NCI-H2107 treated with DMSO at 0.1 percent for 48 hours (cell line): ENCODE results near the gene CLEC4F.

Experiments used
- DNase-seq: peaks from one replicate; lab custom pipeline; 2025; ENCODE audit not compliant: unreplicated experiment; lab: John Stamatoyannopoulos, UW

Gene CLEC4F, protein sequence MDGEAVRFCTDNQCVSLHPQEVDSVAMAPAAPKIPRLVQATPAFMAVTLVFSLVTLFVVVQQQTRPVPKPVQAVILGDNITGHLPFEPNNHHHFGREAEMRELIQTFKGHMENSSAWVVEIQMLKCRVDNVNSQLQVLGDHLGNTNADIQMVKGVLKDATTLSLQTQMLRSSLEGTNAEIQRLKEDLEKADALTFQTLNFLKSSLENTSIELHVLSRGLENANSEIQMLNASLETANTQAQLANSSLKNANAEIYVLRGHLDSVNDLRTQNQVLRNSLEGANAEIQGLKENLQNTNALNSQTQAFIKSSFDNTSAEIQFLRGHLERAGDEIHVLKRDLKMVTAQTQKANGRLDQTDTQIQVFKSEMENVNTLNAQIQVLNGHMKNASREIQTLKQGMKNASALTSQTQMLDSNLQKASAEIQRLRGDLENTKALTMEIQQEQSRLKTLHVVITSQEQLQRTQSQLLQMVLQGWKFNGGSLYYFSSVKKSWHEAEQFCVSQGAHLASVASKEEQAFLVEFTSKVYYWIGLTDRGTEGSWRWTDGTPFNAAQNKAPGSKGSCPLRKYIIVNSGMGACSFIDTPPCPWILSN

DNA sequence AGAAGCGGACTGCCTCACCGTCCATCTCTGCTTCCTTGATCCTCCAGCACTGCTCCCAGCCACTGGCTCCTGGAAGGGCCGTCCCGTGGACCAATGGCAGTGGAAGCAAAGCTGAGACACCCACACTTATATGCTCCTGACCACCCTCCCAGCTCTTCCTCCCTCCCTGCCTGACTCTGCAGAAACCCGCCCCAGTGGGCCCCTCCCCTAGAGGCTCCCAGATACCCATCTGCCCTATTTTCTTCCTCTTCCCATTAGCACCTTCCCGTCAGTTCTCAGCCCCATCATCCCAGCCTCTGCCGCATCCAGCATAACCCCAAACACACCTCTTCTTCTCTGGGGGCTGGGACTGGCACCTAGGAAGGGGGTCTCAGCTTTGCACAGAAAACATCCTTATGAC lies at the start of gene CLEC4F:
CLEC4F (minus strand) TSS at position 101 of the 400 bp plus-strand sequence; CDS start at position 25, 76 bp downstream.
- DNase-seq, result no peak

DNA sequence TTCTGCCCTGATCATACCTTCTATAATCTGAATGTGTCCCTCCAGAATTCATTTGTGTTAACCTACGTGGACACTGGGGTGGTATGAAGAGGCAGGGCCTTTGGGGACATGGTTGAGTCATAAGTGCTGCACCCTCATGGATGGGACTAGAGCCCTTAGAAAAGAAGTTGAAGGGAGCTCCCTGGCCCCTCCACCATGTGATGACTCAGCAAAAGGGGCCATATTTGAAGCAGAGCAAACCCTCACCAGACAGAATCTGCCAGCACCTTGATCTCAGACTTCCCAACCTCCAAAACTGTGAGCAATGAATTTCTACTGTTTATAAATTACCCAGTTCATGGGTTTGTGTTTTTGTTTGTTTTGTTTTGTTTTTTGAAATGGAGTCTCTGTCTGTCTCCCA lies 48.6 kb upstream of the CLEC4F start:
- DNase-seq, result no peak

DNA sequence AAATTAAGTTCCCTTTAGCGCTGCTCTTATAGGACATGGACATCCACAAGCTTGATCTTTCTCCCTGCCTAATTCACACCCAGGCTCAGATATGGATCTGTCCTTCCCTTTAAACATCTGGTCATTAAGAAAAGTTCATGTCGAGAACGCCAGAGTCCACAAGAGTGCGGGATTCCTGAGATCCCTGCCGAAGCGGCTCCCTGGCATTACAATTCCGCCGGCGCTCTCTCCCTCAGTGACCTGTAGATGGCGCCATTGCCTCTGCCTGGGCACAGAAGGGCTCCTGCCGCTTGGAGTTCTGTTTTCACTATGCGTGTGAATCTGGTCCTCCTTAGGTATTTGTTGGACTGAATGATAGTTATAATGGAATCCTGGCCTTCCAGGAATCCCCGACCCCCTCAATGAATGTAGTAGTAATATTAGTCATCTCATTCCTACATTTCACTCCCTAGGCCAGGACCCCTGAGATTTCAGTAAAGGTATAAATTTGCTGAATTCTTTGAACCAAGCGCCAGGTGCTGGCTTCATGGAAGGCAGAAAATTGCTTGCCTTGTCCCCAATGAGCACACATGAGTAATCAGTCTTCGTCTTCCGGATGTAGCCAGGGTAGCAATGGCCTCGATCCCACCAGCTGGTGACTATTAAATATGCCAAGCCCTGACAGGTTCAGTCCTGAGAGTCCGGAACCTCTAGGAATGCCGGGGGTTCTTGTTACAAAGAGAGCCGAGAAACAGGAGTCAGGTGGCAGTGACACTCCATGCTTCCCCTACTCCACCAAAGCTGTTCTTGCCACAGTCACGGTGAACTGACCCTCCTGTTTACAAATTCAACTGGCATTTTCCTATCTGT lies 41.6 kb upstream of the CLEC4F start:
- DNase-seq, result peak; percentile 80

DNA sequence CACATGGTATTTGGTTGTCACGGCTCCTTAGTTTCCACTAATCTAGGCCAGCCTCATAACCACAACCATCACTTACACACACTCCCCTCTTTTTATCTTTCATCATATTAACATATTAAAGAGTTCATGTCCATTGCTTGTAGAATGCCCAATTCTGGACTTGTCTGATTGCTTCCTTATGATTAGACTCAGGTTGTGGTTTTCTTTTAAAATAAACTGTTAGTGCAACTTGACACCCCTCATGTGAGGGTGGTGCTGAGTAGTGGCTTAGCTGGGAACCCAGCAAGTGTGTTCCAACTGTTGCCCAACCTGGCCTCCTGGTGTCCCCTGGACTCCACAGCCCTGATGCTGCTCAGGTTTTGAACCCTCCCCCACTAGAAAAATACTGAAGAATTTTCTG lies 35.3 kb upstream of the CLEC4F start:
- DNase-seq, result peak; percentile 36

DNA sequence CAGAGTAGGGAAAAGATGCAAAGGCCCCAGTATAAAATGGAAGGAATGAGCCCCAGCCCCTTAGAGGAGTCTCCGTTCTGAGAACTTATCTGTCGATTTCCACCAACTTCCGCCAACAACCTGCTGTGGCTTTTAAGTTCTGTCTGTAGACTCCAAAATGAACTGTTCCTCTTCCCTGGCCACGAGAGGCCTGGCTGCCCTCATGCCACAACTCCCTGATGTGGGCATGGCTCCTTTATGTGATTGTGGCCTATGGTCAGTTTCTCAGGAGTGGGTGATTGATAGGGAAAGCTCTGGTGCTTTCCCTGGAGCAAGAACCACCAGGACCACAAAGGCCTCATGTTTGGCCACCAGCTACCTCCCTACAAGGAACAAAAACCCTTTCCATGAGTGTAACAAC lies 34.0 kb upstream of the CLEC4F start:
- no peak for DNase-seq

DNA sequence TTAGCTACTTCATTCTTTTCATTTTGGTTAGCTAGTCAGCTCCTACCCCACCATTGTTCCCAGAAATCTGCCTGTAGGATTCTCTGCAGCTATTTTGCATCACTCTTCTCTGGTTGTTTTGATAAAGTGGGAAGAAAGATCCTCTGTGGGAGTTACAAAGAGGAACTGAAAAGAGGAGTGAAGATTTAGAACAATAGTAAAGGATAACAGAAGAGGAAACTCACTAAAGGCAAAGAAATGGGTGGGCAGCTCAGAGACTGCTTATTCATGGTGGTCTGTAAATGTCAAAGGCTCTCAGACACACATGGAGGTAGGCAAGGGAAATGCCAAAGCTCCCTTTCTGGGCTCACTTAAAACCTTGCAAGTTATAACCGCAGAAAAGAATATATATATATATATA lies 32.4 kb upstream of the CLEC4F start:
- DNase-seq, result no peak

DNA sequence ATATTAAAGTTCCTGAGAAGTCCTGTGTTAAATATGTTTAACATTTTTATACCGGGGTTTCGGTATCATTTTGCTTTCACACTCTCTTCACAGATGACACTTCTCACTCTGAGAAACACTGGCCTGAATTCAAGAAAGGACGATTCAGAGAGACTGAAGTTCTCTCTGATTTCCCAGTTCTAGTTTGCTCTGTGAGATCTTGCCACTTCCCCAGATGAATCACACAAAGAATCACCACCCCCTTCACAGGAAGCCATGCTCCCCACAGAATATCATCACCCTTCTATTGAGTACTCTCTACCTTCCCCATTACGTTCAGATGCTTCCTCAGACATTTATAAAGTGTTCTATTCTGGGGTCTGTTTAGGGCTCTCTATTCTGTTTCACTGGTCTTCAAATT lies 31.3 kb upstream of the CLEC4F start:
- no peak for DNase-seq

DNA sequence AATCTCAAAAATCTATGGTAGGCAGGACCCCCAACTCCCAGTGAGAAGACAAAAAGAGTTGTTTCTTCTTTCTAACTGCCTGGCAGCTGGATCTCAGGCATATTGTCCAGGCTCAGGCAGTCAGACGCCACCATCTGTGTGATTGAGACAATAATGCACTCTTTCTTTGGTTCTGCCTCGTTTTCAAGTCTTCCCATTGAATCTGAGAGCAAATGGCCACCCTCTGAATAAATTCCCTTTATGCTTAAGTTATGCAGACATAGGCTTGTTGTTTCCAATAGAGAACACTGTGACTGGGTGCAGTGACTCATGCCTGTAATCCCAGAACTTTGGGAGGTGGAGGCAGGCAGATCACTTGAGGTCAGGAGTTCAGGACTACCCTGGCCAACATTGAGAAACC lies 30.5 kb upstream of the CLEC4F start:
- no peak for DNase-seq

DNA sequence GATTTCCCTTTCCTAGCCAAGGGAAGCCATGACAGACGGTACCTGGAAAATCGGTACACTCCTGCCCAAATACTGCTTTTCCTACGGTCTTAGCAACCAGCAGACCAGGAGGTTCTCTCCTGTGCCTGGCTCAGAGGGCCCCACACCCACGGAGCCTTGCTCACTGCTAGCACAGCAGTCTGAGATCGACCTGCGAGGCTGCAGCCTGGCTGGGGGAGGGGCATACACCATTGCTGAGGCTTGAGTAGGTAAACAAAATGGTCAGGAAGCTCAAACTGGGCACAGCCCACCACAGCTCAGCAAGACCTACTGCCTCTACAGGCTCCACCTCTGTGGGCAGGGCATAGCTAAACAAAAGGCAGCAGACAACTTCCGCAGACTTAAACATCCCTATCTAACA lies 22.0 kb upstream of the CLEC4F start:
- no peak for DNase-seq

DNA sequence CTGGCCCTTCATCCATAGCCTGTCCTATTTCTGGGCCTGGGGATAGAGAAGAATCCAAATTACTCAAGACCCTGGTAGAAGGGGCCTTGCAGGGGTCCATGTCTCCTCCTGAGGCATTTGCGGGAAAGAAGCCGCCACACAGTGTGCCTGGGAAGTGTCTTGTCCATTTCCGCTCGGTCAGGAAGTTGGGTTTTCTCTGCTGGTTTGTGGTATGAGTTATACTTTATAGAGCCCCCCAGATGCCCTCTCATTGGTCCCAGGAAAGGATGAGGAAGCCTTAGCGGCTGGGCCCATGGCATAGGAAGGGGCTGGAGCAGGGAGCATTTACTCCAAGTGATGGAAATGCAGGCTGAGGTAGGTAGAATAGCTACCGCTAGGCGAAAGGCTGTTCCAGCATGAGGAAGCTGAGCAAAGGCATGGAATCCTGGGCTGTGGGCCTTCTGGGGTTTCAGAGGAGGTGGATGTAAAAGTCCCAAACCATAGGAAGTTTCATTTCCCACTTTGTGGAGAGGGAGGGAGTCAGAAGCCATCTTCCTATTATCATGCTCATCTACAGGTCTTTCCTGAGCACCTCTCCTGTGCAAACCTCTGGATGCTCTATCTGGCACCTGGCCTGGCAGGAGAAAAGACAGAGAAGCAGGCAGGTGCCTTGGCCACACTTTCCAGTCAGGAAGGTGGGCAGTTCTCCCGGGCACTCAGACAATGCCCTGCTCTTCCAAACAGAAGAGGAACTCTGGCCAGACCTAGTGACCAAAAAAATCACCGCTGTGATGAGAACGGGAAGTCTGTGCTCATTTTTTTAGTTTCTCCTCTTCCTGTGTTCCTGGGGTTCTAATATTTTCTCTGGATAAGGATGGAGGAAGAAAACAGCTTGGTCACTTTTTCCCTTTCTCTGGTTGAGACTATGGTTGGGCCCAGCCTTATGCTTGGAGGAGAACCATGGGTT lies 17.9 kb upstream of the CLEC4F start:
- DNase-seq, result no peak

DNA sequence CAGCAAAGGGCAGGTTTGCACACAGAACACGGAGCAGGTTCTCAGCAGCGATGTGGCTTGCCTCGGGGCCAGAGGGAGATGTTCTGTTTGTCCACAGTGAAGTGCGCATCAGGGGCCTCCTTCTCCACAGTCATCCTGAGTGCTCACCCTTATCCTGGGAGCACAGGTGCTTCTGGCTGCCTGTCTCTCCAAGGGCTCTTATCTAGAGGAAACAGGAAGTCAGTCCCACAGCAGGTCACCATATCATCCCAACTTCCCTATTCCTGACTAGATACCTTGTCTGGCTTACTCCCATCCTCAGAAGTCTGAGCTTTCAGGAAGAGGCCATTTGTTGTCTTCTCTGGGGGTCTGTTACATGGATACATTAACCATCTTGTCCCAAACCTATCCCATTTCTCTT lies 15.2 kb upstream of the CLEC4F start, which contains the start of gene CD207:
CD207 (minus strand) TSS at position 174 of the 400 bp plus-strand sequence; CDS start at position 134, 40 bp downstream.
- no peak for DNase-seq

DNA sequence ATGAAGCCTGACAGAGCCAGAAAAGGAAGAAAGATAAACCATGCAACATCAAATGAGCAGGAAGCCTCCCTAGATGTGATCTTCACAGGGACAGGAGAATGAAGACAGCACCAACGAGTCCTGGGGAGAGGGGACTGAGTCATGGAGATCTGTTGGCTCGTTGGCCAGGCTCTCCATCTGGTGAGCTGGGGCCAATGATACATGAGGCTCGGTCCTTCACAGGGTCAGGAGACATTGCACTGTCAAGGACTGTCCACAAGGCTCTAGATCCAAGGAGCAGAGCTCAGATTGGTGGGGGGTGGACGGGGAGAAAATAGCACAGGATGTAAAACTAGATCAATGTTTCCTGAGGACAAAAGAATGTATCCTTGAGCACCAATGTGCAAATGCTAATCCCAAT lies 14.5 kb upstream of the CLEC4F start:
- no peak for DNase-seq

DNA sequence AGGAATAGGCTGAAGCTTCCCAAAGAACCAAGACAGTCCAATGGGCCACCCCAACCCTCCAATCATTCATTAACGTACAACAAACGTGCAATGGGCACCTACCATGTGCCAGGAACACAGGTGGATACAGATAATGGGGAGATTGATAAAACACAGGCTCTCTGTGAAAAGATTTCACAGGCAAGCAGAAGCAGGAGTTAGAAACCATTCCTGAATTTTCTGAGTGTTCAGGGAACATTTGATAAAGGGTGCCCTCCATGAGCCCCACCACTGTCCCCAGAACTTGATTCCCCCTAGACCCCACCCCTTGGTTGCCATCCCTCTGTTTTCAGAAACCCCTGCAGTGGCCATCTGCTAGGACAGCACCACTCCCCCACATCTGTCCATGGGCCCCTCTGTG lies 13.7 kb upstream of the CLEC4F start:
- no peak for DNase-seq

DNA sequence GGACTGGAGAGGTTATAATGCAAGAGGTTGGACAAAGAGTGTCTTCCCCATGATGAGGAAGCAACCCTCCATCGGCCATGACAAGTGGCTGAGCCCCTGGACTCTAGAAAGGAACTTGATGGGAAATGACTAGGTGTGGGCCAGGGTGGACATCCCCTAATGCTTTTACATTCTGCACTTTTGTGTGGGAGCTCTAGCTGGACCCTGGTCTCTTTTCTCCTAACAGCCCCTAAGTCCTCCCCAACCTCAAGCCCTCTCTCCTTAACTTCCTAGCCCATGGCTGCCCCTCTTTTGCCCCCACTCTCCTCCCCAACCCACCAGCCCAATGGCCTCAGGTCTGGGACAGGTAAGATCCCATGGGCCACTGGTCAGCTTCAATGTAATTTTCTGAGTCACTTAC lies 12.8 kb upstream of the CLEC4F start:
- DNase-seq, result no peak

DNA sequence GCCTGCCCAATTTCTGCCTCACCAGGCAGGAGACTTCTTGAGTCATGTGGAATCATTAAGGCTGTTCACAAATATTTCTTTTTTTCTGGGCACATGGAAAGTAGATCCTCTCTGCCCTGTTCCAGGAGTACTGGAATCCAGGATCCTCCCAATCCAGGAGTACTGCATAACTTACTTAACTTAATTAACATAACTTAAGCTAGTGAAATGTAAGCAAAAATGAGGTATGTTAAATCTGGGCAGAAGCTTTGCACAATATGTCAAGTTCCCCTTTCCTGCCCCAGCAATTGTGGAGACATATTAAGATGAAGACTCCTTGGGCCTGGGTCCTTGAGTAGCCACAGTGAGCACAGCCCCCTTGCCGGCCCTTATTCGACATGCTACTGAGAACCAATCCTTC lies 12.0 kb upstream of the CLEC4F start:
- DNase-seq, result no peak

DNA sequence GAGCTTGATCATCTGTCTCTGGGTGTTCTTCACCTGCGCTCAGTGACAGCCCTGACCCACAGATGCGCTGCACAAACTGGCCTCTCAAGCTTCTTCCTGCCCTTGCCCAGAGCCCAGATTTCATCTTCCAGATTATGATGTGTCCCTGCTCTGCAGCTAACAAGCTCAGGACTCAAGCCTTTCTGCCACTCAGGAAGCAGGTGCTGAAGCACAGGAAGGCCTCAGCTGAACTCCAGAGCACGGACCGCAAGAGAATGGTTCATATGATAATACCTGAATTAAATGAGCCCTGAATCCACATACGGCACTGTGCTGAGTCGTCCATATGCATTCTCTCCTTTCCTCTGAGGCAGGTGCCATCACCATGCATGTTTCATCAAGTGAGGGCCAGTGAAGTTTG lies 11.5 kb upstream of the CLEC4F start:
- DNase-seq, result no peak

DNA sequence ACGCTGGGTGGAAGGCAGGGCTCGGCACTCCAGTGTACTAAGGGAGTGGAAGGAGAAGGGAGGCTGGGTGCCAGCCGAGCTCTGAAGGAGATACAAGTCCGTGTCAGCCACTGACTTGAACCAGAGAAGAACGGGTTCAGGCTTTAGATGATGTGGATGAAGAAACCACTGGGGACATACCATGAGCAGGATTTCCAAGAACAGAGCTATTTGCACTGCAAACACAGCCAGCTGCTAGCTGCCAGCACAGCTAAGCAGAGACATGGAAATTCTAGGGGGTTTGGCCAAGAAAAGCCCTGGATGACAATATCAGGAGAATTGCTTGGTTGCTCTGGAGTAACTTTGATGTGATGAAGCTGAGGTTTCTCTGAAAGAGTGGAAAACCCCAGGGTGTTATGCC lies 10.0 kb upstream of the CLEC4F start:
- DNase-seq, result no peak

DNA sequence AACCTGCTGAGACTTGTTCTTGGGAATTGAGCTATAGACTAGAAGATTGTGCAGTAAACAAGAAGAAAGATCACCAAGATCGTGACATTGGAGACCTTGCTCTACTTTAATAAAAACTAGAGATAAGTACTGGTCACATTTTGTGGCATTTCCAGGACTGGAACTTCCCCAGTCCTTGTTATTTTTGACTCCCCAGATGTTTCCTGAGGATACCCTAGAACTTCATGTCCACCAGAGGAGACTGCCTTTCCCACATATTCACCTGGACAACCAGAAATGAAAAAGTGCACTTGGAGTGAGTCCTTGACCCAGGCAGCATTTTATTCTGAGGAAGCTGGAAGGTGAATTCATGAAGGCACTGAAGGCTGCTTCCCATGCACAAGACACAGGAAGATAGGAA lies 9.5 kb upstream of the CLEC4F start:
- DNase-seq, result no peak

DNA sequence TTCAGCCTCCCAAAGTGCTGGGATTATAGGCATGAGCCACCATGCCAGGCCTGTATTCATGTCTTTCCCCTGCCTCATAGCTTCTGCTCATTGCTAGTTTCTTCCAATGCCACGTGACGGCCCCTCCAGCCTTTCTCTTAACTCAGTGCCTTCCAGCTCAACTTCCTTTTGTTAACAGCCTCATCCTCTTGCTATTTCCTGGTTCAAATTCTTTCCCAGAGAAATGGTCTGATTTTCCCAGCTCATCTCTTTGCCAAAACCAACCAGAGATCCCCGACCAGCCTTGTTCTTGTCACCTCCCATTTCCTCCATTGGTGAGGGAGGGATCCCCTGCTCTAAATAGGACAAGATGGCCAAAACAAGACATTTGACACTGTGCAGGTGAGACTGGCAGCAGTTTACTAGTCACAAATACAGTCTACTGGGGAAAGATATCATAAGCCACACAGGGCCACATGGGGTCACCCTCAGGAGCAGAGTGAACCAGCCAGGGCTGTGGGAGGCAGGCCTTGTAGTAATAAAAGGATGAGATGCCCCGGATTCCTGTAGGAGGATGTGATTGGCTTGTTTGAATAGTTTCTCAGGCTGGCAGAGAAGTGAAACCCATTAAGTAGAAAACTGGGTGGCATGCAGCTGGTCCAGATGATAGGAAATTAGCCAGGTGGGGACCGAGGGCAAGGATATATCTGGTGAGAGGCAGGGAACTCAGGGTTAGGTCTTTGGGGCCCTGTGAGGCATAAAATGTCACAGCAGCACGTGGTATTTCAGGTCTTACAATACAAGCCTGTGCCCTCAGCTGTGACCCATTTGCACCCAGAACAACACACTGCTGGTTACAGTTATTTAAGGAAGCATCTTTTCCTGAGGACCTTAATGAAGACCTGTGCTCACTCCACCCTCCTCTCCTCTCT lies 8.8 kb upstream of the CLEC4F start:
- DNase-seq, result no peak

DNA sequence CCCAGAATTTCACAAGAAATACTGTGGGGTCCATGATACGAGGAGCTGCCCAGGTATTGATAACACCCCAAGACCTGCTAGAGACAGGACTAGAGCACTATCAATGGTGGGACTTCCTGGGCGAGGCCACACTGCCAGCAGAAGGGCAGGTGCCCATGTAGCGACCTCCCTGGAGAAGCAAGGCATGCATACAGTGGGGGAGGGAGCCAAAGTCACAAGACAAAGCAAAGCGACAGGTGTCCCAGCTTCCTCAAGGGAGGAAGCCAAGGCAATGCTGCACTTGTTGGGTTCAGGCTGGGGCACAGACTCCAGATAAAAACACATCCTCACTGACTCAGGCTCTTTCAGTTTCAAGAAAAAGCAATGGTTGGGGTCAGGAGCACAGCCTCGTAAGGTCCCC lies 7.7 kb upstream of the CLEC4F start:
- no peak for DNase-seq
